Bronchial epithelial cell (primary cell): ENCODE data around the gene CCDC34. TPM values are rescaled to one million over a fixed set of nuclear protein-coding genes. Genes with fewer than 3 reads are reported as not detected.

Source experiments
- DNase-seq: peaks from one replicate; pipeline ENCODE4 v3.0.0-alpha.2; 2010; ENCODE audit warnings: low read depth
- FAIRE-seq: peaks from 2 replicates; lab custom pipeline; 2011; peaks lifted over from hg19 to GRCh38; lab: Jason Lieb, UNC
- H3K27me3 ChIP-seq: 2 replicates; pipeline ENCODE4 v1.5.1; 2011; ENCODE audit warnings: low read length; ENCODE audit not compliant: control insufficient read depth, insufficient read depth
- H3K36me3 ChIP-seq: 2 replicates; pipeline ENCODE4 v1.5.1; 2011; ENCODE audit warnings: low read length; ENCODE audit not compliant: control insufficient read depth, insufficient read depth
- H3K4me3 ChIP-seq: 2 replicates; pipeline ENCODE4 v1.5.1; 2011; ENCODE audit warnings: mild to moderate bottlenecking, low read depth, low read length, control low read depth
- total RNA-seq: library from RNA; depleted of rRNA; stranded (reverse); fragments of >200 nt; gene quantifications from 2 replicates; pipeline ENCODE4 v1.2.1, GENCODE V29; 2014
- TF ChIP-seq, protein P1 (sequence below): IDR thresholded peaks from 2 replicates; pipeline ENCODE4 v1.5.1; 2011; ENCODE audit warnings: mild to moderate bottlenecking, moderate library complexity, low read length, control low read depth, inconsistent platforms; ENCODE audit not compliant: insufficient read depth, severe bottlenecking

Gene CCDC34
- total RNA-seq, 1 donor from 2014 or later, result 1.3 TPM

- DNase-seq (no peak), FAIRE-seq (no peak)
- Histone ChIP-seq H3K4me3 (no peak overlapping the region), H3K27me3 (no peaks in the 10 kb centered on the region), H3K36me3 (peaks cover 1% of the 10 kb centered on the region)
- TF ChIP-seq, protein P1, sequence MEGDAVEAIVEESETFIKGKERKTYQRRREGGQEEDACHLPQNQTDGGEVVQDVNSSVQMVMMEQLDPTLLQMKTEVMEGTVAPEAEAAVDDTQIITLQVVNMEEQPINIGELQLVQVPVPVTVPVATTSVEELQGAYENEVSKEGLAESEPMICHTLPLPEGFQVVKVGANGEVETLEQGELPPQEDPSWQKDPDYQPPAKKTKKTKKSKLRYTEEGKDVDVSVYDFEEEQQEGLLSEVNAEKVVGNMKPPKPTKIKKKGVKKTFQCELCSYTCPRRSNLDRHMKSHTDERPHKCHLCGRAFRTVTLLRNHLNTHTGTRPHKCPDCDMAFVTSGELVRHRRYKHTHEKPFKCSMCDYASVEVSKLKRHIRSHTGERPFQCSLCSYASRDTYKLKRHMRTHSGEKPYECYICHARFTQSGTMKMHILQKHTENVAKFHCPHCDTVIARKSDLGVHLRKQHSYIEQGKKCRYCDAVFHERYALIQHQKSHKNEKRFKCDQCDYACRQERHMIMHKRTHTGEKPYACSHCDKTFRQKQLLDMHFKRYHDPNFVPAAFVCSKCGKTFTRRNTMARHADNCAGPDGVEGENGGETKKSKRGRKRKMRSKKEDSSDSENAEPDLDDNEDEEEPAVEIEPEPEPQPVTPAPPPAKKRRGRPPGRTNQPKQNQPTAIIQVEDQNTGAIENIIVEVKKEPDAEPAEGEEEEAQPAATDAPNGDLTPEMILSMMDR, result no peak
Observed at GRCh38 chr11:27386181-27386845, 23.3 kb upstream of the CCDC34 start.

DNA sequence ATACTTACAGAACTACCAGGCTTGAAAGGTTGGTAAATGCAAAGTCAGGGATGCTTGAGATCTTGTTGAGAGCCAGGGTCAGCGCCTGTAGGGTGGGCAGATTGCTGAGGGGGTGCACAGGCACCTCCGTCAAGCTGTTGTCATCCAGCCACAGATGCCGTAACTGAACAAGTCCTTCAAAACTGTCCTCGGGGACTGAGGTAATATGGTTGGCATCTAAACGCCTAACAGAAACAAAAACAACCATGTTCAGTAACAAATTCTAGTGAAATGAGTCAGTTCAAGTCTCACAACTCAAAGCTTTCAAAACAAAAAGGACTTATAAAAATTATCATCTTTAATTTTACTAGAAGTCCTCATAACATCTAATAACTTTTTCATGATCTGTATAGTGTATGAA lies 22.2 kb upstream of the CCDC34 start:
- FAIRE-seq, result no peak

DNA sequence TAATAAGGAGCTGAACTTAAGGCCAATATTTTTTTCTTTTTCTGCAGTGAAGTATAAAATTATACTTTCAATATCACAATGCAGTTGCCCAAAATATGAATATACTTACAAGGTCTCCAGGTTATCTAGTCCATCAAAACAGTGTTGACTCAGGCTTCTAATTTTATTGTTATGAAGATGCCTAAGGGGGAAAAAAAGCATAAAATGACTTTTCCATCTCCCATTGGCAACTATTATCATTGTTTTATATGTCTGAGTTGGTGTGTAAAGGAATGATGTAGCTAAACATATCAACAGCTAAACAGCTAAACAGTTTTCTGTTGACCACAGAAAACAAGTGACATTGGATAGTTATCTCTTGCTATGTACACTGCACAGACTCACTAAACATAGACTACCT lies 21.2 kb upstream of the CCDC34 start:
- no peaks in the 10 kb centered on the region for H3K27me3 ChIP-seq
- H3K36me3 ChIP-seq, result peaks cover 1% of the 10 kb centered on the region
- DNase-seq, result no peak

More for the DNA sequence above, 22.2 kb upstream of the CCDC34 start:
- TF ChIP-seq, protein P1, result no peak
- Histone ChIP-seq H3K36me3 (peaks cover 1% of the 10 kb centered on the region), H3K27me3 (no peaks in the 10 kb centered on the region), H3K4me3 (no peak overlapping the region)
- peak; percentile 18 for DNase-seq

DNA sequence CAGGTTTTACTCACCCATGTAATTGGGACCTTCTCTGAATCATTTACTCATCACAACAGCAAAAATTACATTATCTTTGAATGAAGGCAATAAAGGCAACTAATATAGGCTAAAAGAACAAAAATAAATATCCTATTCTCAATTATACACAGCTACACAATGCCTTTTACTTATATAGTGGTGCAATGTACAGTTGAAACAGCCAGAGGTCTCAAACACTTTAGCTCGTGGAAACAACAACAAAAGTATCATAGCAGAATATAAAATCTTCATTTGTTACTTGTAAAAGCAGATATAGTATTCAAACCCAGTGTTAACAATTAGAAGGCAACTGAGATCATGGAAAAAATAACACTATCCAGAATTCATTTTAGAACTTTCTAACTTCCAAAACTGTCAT lies 20.6 kb upstream of the CCDC34 start:
- peaks cover 1% of the 10 kb centered on the region for H3K36me3 ChIP-seq
- DNase-seq (no peak), FAIRE-seq (no peak)
- H3K27me3 ChIP-seq, result no peaks in the 10 kb centered on the region
- H3K4me3 ChIP-seq, result no peak overlapping the region
- TF ChIP-seq, protein P1, result no peak

More for the DNA sequence above, 21.2 kb upstream of the CCDC34 start:
- FAIRE-seq, result no peak
- H3K4me3 ChIP-seq, result no peak overlapping the region
- TF ChIP-seq, protein P1, result no peak

GRCh38 chr11:27381238-27381666 lies 18.2 kb upstream of the CCDC34 start:
- H3K4me3 ChIP-seq, result no peak overlapping the region
- H3K36me3 ChIP-seq, result peaks cover 1% of the 10 kb centered on the region
- DNase-seq, result no peak
- H3K27me3 ChIP-seq, result no peaks in the 10 kb centered on the region
- FAIRE-seq, result no peak
- TF ChIP-seq, protein P1, result no peak

- H3K4me3 ChIP-seq, result no peak overlapping the region
- H3K27me3 ChIP-seq, result no peaks in the 10 kb centered on the region
- DNase-seq (no peak), FAIRE-seq (no peak)
- peaks cover 1% of the 10 kb centered on the region for H3K36me3 ChIP-seq
- TF ChIP-seq, protein P1, result no peak
Observed at GRCh38 chr11:27380771-27381170, 17.8 kb upstream of the CCDC34 start.
